Measurements from ENCODE around the gene UBXN4. TPM values are rescaled to one million over a fixed set of nuclear protein-coding genes. Genes with fewer than 3 reads are reported as not detected.

UBXN4 gene
- total RNA-seq, 6 experiments from 2014 or later, result 65.8 to 89.1 (median 74.3) TPM

DNA sequence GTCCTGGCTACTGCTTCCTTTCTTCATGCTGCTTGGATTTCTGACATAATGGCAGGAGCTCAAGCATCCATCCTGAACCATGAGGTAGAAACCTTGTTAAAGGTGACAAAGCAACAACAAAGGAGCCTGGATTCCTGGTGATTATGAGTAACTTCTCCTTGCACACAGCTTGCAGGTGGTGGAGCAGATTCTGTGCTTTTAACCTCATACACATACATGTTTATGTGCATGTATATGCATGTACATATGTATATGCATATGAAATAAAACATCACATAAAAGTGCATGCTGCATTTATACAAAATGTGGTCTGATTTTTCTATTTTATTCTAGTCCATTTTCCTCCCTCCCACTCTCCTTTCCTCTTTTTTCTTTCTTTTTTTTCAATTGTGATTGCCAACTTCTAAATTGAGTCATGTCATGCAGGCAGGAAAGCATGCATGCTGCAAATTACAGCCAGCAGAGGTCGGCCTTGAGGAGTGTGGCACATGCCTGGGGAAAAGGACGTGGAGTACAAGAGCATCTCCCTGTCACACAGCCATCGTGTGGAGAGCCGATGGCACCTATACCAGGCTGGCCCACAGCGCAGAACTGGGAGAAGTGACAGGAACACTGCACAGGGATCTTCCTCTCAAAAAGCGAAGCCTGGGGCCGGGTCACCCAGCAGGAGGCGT lies 77.4 kb downstream of the UBXN4 start:
- peak; percentile 23 for DNase-seq
- H3K9me3 Mint-ChIP-seq, result peaks cover 7% of the 10 kb centered on the region
- H3K27me3 Mint-ChIP-seq (ENCODE audit: insufficient read depth), result peaks cover 12% of the 10 kb centered on the region
- no peak overlapping the region for H3K27ac Mint-ChIP-seq
- peaks cover 24% of the 10 kb centered on the region for H3K4me1 Mint-ChIP-seq (ENCODE audit: low read depth)
- peaks cover 11% of the 10 kb centered on the region; the same call in 1 of the 2 replicates for H3K36me3 Mint-ChIP-seq (ENCODE audit: low read depth)
- H3K4me3 Mint-ChIP-seq, result no peak overlapping the region
- TF ChIP-seq, protein P1, sequence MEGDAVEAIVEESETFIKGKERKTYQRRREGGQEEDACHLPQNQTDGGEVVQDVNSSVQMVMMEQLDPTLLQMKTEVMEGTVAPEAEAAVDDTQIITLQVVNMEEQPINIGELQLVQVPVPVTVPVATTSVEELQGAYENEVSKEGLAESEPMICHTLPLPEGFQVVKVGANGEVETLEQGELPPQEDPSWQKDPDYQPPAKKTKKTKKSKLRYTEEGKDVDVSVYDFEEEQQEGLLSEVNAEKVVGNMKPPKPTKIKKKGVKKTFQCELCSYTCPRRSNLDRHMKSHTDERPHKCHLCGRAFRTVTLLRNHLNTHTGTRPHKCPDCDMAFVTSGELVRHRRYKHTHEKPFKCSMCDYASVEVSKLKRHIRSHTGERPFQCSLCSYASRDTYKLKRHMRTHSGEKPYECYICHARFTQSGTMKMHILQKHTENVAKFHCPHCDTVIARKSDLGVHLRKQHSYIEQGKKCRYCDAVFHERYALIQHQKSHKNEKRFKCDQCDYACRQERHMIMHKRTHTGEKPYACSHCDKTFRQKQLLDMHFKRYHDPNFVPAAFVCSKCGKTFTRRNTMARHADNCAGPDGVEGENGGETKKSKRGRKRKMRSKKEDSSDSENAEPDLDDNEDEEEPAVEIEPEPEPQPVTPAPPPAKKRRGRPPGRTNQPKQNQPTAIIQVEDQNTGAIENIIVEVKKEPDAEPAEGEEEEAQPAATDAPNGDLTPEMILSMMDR (IDR thresholded peaks at IDR 0.05), result peak; percentile 69

DNA sequence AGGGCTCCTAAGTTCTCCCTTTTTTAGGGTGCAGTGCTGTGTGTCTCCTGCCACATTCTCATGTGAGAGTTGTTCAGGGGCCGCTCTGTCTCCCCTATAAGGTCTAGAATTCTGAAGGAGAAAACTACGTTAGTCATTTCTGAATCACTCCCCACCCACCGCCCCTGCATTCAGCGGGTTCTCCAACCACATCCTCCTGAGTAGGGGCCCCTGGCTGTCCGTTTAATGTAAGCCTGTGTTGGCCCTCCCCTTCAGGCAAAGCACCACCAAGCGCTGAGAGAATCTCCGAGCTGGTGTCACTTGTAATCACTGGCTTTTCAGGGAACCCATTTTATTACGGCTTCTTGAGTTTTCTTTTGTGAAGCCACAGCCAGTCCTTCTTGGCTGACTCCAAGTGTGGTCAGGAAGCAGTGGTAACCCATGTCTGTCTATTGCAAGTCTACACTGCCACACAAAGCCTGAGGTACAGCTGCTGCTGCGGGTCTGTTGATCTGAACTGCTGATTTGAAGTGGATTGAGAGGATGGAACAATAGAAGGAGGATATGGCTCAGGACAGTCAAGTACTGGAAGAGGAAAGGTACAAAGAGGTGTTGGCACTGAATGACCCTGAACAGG lies 78.5 kb downstream of the UBXN4 start:
- Mint-ChIP-seq H3K4me3 (no peak overlapping the region), H3K27ac (no peak overlapping the region), H3K36me3 (ENCODE audit: low read depth) (peaks cover 8% of the 10 kb centered on the region; the same call in 1 of the 2 replicates), H3K27me3 (ENCODE audit: insufficient read depth) (peaks cover 15% of the 10 kb centered on the region), H3K4me1 (ENCODE audit: low read depth) (peaks cover 24% of the 10 kb centered on the region), H3K9me3 (peaks cover 7% of the 10 kb centered on the region)
- TF ChIP-seq, protein P1 (IDR thresholded peaks at IDR 0.05), result no peak
- no peak for DNase-seq

DNA sequence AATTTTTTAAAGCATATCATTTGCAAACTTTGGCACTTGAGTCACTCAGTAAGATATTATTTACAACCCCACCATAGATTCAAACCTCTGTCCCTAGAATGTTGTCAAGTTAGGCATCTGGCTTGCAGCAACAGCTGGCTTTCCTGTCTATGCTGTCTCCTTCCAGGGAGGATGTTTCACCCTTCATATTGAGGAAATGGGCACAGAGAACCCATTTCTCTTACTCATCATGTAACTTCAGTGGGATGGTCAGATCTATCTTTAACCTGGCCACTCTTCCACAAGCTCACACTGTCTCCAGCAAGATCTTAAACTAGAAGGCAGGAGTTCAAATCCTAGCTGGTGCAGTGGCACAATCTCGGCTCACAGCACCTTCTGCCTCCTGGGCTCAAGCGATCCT lies 79.5 kb downstream of the UBXN4 start:
- TF ChIP-seq, protein P1 (IDR thresholded peaks at IDR 0.05), result no peak
- H3K27me3 Mint-ChIP-seq (ENCODE audit: insufficient read depth), result peaks cover 18% of the 10 kb centered on the region
- H3K27ac Mint-ChIP-seq, result no peak overlapping the region
- H3K9me3 Mint-ChIP-seq, result peaks cover 7% of the 10 kb centered on the region
- H3K4me3 Mint-ChIP-seq, result no peak overlapping the region
- H3K36me3 Mint-ChIP-seq (ENCODE audit: low read depth), result peaks cover 8% of the 10 kb centered on the region; the same call in 1 of the 2 replicates
- DNase-seq, result no peak
- peaks cover 24% of the 10 kb centered on the region for H3K4me1 Mint-ChIP-seq (ENCODE audit: low read depth)

DNA sequence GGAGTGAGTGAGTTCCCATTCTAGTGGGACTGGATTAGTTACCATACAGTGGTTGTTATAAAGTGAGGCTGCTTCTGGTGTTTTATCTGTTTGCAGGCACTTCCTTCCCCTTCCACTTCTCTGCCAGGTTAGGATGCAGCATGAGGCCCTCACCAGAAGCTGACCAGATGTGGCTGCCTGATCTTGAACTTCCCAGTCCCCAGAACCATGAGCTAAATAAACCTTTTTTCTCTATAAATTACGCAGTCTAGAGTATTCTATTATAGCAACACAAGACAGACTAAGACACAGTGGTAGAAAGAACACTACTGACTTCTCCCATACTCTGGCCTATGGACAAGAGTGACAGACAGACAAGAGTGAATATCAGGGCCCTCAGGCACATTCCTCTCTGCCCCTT lies 81.2 kb downstream of the UBXN4 start:
- H3K36me3 Mint-ChIP-seq (ENCODE audit: low read depth), result peaks cover 8% of the 10 kb centered on the region; the same call in 1 of the 2 replicates
- no peak for DNase-seq
- H3K4me1 Mint-ChIP-seq (ENCODE audit: low read depth), result peaks cover 22% of the 10 kb centered on the region
- TF ChIP-seq, protein P1 (IDR thresholded peaks at IDR 0.05), result no peak
- peaks cover 7% of the 10 kb centered on the region for H3K9me3 Mint-ChIP-seq
- no peak overlapping the region for H3K4me3 Mint-ChIP-seq
- H3K27ac Mint-ChIP-seq, result no peak overlapping the region
- H3K27me3 Mint-ChIP-seq (ENCODE audit: insufficient read depth), result peaks cover 17% of the 10 kb centered on the region

DNA sequence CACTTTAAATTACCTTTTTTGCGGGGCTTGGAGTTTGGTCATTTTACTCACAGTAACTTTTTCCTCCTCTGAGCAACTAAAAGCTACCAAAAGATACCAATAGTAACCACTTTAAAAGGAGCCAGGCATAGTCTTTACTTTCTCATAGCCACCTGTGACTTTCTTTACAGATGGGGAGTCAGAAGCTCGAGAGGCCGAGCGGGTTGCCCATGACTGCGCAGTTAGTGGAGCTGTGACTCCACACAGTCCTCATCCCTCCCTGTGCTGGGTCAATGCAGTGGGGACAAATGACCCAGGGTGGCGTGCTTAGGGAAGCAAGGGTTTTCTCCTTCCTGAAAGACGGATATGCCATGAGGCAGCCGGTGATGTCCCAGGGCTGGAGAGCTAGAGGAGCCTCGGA lies 83.5 kb downstream of the UBXN4 start:
- H3K9me3 Mint-ChIP-seq, result peaks cover 7% of the 10 kb centered on the region
- TF ChIP-seq, protein P1 (IDR thresholded peaks at IDR 0.05), result no peak
- H3K36me3 Mint-ChIP-seq (ENCODE audit: low read depth), result peaks cover 8% of the 10 kb centered on the region; the same call in 1 of the 2 replicates
- DNase-seq, result no peak
- peaks cover 33% of the 10 kb centered on the region for H3K27me3 Mint-ChIP-seq (ENCODE audit: insufficient read depth)
- H3K4me3 Mint-ChIP-seq, result no peak overlapping the region
- H3K27ac Mint-ChIP-seq, result no peak overlapping the region
- peaks cover 5% of the 10 kb centered on the region for H3K4me1 Mint-ChIP-seq (ENCODE audit: low read depth)

Data from HFFc6 (cell line).